Stomach (tissue), 9 donors: ENCODE measurements around the gene PTGDR2. TPM values are rescaled to one million over a fixed set of nuclear protein-coding genes. Genes with fewer than 3 reads are reported as not detected.

Experiments used
- DNase-seq, 2 donors: peaks; one replicate each; pipeline versions ENCODE4 v3.0.0 to v3.0.0-alpha.2; 2013 to 2019
- H3K27ac ChIP-seq, 5 donors: fragments of 200-600 bp in 4 of 5; sonication (generic) in 4 of 5; one replicate each; pipeline ENCODE4 v1.5.1; 2013 to 2019; ENCODE audit warnings: mild to moderate bottlenecking in 1 of 5, moderate library complexity in 1 of 5
- H3K27me3 ChIP-seq, 3 donors: fragments of 200-600 bp; sonication (generic); one replicate each; pipeline ENCODE4 v1.5.1; 2017 to 2019; ENCODE audit warnings: mixed run types in 1 of 3
- H3K36me3 ChIP-seq, 4 donors: fragments of 200-600 bp; sonication (generic); 1 replicate in 3 of 4; 2 replicates in 1 of 4; pipeline ENCODE4 v1.5.1; 2016 to 2019
- H3K4me1 ChIP-seq, 4 donors: fragments of 200-600 bp; sonication (generic); one replicate each; pipeline ENCODE4 v1.5.1; 2016 to 2019
- H3K4me3 ChIP-seq, 4 donors: fragments of 200-600 bp; sonication (generic) in 3 of 4; one replicate each; pipeline ENCODE4 v1.5.1; 2016 to 2019; ENCODE audit warnings: mild to moderate bottlenecking in 1 of 4
- H3K9me3 ChIP-seq, 4 donors: fragments of 200-600 bp; sonication (generic); one replicate each; pipeline ENCODE4 v1.5.1; 2016 to 2019
- EP300 ChIP-seq: sonication (generic); formaldehyde crosslinking; IDR thresholded peaks from one replicate; pipeline ENCODE4 v1.6.1; 2017; ENCODE audit warnings: antibody characterized with exemption
- POLR2A ChIP-seq, 4 donors: fragments of 450-650 bp; IDR thresholded peaks; one replicate each; pipeline ENCODE4 v1.6.1; 2016; ENCODE audit warnings: antibody characterized with exemption in 4 of 4, control low read depth in 2 of 4, mild to moderate bottlenecking in 1 of 4, moderate library complexity in 1 of 4
- POLR2AphosphoS5 ChIP-seq, 3 donors: sonication (generic); formaldehyde crosslinking; IDR thresholded peaks; one replicate each; pipeline ENCODE4 v1.6.1; 2016; ENCODE audit warnings: antibody characterized with exemption in 3 of 3
- WGBS, 5 donors: extraction: QIAGEN DNeasy Blood & Tissue Kit in 3 of 5; methylation state at CpG; one replicate each; pipeline versions ENCODE4 v1.1.5 to v1.1.7; 2013 to 2018; 5-methylcytosine and 5-hydroxymethylcytosine counted together
- intact Hi-C: fragments of 100-400 bp; cut with DNase I; formaldehyde crosslinking; loops from one replicate; pipeline ENCODE4 v1.15.1; 2023; ENCODE audit warnings: low total_unique reads
- polyA plus RNA-seq, 3 donors: library from polyadenylated mRNA; stranded (reverse); fragments of 200-250 nt; gene quantifications; one replicate each; pipeline ENCODE4 v1.2.3, GENCODE V29; 2013
- total RNA-seq, 5 donors: library from RNA; depleted of rRNA; stranded (reverse); fragments of >200 nt; gene quantifications; one replicate each; pipeline versions ENCODE4 v1.1.0 to v1.2.3, GENCODE V29; 2014 to 2016
- TF ChIP-seq, protein P1 (sequence below), 7 experiments: fragments of 450-650 bp in 4 of 7; fragments of 200-600 bp in 3 of 7; sonication (generic) in 3 of 7; IDR thresholded peaks; one replicate each; pipeline ENCODE4 v1.5.1; 2016 to 2019; ENCODE audit warnings: antibody characterized with exemption in 7 of 7, control low read depth in 2 of 7, mild to moderate bottlenecking in 1 of 7
- donor health status: healthy with polysubstance abuse.
- donor health status: Bipolar disorder and iron deficiency.
- donor health status: healthy.

Gene PTGDR2
- total and polyA plus RNA-seq, 8 donors, result 2.1 to 67.8 (median 12.3) TPM; not detected in 2

DNA sequence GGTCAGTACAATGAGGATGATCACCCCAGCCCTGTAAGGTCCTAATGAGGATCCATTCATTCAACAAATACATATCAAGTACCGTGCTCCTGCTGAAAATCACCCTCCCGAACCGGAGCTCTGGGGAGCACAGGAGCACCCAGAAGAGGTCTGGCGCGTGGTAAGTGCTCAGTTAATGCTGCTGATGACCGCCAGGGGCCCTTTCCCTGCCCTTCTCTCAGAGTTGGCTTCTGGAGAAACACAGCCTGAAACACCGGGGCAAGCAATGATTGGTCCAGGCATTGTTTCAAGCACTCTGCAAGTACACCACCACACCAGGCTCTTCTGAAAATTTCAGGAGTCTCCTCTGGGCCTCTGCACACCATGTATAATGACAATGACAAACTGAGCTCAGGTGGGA, 17.6 kb downstream of the PTGDR2 start:
- WGBS, 5 donors, result 68 to 83% (median 80%) methylated on average over 1 to 7 of the region's 7 CpGs; no CpG with 5 or more reads in 1 of the 5 donors
- Histone ChIP-seq H3K36me3 (no peaks in the 10 kb centered on the region), H3K9me3 (no peaks in the 10 kb centered on the region), H3K4me3 (no peak overlapping the region), H3K27ac (no peak overlapping the region), H3K27me3 (no peaks in the 10 kb centered on the region), H3K4me1 (peaks cover 15 to 26% (median 23%) of the 10 kb centered on the region in 4 donors)
- intact Hi-C loops, result no loop called here
- TF ChIP-seq EP300 (no peak), POLR2A (IDR thresholded peaks at IDR 0.05) (no peak), POLR2AphosphoS5 (IDR thresholded peaks at IDR 0.05) (no peak)
- TF ChIP-seq, protein P1, sequence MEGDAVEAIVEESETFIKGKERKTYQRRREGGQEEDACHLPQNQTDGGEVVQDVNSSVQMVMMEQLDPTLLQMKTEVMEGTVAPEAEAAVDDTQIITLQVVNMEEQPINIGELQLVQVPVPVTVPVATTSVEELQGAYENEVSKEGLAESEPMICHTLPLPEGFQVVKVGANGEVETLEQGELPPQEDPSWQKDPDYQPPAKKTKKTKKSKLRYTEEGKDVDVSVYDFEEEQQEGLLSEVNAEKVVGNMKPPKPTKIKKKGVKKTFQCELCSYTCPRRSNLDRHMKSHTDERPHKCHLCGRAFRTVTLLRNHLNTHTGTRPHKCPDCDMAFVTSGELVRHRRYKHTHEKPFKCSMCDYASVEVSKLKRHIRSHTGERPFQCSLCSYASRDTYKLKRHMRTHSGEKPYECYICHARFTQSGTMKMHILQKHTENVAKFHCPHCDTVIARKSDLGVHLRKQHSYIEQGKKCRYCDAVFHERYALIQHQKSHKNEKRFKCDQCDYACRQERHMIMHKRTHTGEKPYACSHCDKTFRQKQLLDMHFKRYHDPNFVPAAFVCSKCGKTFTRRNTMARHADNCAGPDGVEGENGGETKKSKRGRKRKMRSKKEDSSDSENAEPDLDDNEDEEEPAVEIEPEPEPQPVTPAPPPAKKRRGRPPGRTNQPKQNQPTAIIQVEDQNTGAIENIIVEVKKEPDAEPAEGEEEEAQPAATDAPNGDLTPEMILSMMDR (IDR thresholded peaks at IDR 0.05), result no peak
- no peak for DNase-seq

DNA sequence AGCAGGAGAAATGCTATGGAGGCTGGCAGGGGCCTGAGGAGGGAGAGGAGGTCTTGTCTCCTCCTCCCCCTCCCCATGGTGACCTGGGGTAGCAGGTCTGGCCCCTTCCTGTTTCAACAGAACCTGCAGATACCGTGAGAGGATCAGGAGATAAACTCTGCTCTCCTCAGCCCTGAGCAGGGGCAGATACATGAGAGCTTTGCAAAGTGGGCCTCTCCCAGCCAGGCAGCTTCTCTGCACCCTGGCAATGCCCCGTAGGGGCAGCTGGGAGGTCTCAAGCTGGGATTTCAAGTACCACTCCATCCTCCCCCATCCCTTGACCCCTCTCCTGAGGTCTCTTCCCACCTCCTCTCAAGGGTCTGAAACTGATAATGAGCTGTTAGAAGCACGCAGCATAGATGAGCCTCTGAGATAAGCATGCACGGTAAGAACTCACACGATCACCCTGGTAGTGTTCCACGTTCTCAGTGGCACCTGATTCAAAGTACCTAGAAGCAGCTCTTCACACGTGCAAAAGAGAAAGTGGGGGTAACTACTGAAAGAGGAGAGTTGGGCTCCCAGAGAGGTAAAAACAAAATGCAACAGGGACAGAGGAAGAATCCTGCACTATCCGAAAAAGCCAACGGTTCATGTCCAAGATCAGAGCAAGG, 18.8 kb downstream of the PTGDR2 start:
- H3K27ac ChIP-seq, result no peak overlapping the region
- peaks cover 11 to 16% (median 13%) of the 10 kb centered on the region in 4 donors for H3K4me1 ChIP-seq
- H3K36me3 ChIP-seq, result no peaks in the 10 kb centered on the region
- DNase-seq, result no peak
- TF ChIP-seq, protein P1 (IDR thresholded peaks at IDR 0.05), result no peak
- TF ChIP-seq EP300, result no peak
- WGBS, 5 donors, result 58 to 68% (median 65%) methylated on average over 9 of the region's 9 CpGs
- intact Hi-C loops, result no loop called here
- no peaks in the 10 kb centered on the region for H3K27me3 ChIP-seq
- no peaks in the 10 kb centered on the region for H3K9me3 ChIP-seq
- H3K4me3 ChIP-seq, result no peak overlapping the region

DNA sequence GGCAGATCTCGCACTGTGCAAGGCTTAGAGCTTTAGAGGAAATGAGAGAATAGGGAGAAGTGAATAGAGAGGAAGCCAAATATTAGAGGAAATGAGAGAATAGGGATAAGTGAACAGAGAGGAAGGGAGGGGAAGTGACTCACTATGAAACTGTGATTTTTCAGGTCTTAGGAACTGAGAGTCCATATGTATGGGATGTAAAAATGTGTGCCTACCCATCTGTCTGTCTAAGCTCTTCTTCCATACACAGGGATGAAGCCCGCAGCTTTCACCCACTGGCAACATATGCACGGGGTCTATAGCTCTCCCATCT, 20.3 kb downstream of the PTGDR2 start:
- intact Hi-C loops, result no loop called here
- H3K27me3 ChIP-seq, result no peaks in the 10 kb centered on the region
- no peak for TF ChIP-seq EP300
- no peak for TF ChIP-seq POLR2AphosphoS5 (IDR thresholded peaks at IDR 0.05)
- TF ChIP-seq POLR2A (IDR thresholded peaks at IDR 0.05), result no peak
- TF ChIP-seq, protein P1 (IDR thresholded peaks at IDR 0.05), result no peak
- peaks cover 7 to 13% (median 10%) of the 10 kb centered on the region in 4 donors for H3K4me1 ChIP-seq
- WGBS, 5 donors, result 75 to 95% (median 82%) methylated on average over 3 of the region's 3 CpGs
- no peak overlapping the region for H3K4me3 ChIP-seq
- H3K36me3 ChIP-seq, result no peaks in the 10 kb centered on the region
- no peak for DNase-seq
- no peak overlapping the region for H3K27ac ChIP-seq
- H3K9me3 ChIP-seq, result no peaks in the 10 kb centered on the region

DNA sequence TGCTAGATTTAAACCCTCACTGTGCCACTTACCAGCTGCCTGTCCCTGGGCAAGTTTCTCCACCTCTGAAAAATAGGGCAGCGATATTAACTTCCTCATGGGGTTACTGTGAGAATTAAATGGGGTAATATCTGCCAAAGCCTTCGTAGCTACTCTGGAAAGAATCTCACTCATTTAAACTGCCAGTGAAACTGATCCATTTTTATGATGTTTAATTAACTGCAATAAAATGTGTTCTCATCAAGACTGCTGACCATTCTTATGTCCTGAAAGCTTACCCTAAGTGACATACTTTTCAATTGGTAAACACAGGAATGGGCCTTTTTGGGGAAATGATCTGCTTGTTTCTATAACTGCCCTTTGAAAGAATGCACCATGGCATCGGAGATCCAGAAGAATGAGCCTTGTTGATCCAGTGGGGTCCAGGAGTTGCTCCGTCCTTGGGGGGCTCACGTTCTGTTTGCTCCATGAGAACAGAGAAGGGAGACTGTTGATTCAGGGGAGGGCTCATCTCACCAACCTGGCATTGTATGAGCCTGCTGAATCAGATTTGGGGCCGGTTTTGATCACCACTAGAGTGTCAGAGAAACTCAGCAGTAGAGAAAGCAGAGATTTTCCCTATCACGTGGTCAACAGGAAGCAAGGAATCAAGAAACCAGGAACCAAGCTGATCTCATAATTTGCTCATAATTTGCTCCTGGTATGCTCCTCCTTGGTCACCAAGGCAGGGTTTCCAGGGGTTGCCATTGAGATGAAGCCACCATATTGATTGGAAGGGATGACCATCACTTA, 20.8 kb downstream of the PTGDR2 start:
- H3K27me3 ChIP-seq, result no peaks in the 10 kb centered on the region
- H3K4me1 ChIP-seq, result peaks cover 7 to 10% (median 9%) of the 10 kb centered on the region in 4 donors
- no peaks in the 10 kb centered on the region for H3K36me3 ChIP-seq
- DNase-seq, result no peak
- no peaks in the 10 kb centered on the region for H3K9me3 ChIP-seq
- WGBS, 5 donors, result 50 to 55% (median 51%) methylated on average over 7 of the region's 7 CpGs
- intact Hi-C loops, result loop anchor here (5.0 kb wide), 1 partner anchor 62 kb away; no protein-coding TSS in a partner anchor
- no peak overlapping the region for H3K4me3 ChIP-seq
- H3K27ac ChIP-seq, result no peak overlapping the region
- no peak for TF ChIP-seq EP300
- TF ChIP-seq, protein P1 (IDR thresholded peaks at IDR 0.05), result no peak
- TF ChIP-seq POLR2AphosphoS5 (IDR thresholded peaks at IDR 0.05), result no peak
- no peak for TF ChIP-seq POLR2A (IDR thresholded peaks at IDR 0.05)
